OCI-LY7 (cell line): Measurements from ENCODE around the gene STOM. TPM values are rescaled to one million over a fixed set of nuclear protein-coding genes. Genes with fewer than 3 reads are reported as not detected.

Experiments
- BruUV-seq: library from RNA; stranded (reverse); fragments of 400-500 nt; replicated peaks from 2 replicates; lab custom pipeline; 2021; lab: Mats Ljungman, UMichigan
- CTCF ChIA-PET: fragments of 300-600 bp; sonication (Branson Sonifier 250); formaldehyde crosslinking; loops from one replicate; lab custom pipeline; 2022; ENCODE audit warnings: antibody characterized with exemption; ENCODE audit not compliant: unreplicated experiment; lab: Charles Lee
- POLR2A ChIA-PET: fragments of 300-600 bp; sonication (Branson Sonifier 250); formaldehyde crosslinking; loops from one replicate; lab custom pipeline; 2022; ENCODE audit warnings: antibody characterized with exemption; lab: Charles Lee
- DNase-seq: peaks from one replicate; pipeline ENCODE4 v3.0.0-alpha.2; 2015; ENCODE audit warnings: low spot score
- H2AFZ ChIP-seq: fragments of 200-600 bp; sonication (generic), shearing (Covaris generic); 2 replicates; pipeline ENCODE4 v1.6.1; 2014; ENCODE audit warnings: mild to moderate bottlenecking, antibody characterized with exemption, low read length, moderate library complexity
- H3K27ac ChIP-seq: fragments of 200-600 bp; sonication (generic); 2 replicates; pipeline ENCODE4 v1.5.1; 2014; ENCODE audit warnings: mixed run types, low read depth, mild to moderate bottlenecking, moderate library complexity, low read length, inconsistent platforms; ENCODE audit not compliant: poor library complexity, severe bottlenecking
- H3K36me3 ChIP-seq: fragments of 200-600 bp; sonication (generic); 2 replicates; pipeline ENCODE4 v1.6.1; 2014; ENCODE audit warnings: mild to moderate bottlenecking, antibody characterized with exemption, low read length, moderate library complexity, mixed read lengths; ENCODE audit not compliant: insufficient read depth
- H3K4me1 ChIP-seq: fragments of 200-600 bp; sonication (generic); 2 replicates; pipeline ENCODE4 v1.5.1; 2014; ENCODE audit warnings: mild to moderate bottlenecking, low read length; ENCODE audit not compliant: insufficient read depth, poor library complexity, severe bottlenecking
- H3K4me2 ChIP-seq: fragments of 200-600 bp; sonication (generic); 2 replicates; pipeline ENCODE4 v1.6.1; 2014; ENCODE audit warnings: mild to moderate bottlenecking, low read length
- H3K4me3 ChIP-seq: fragments of 200-600 bp; sonication (generic); 2 replicates; pipeline ENCODE4 v1.5.1; 2014; ENCODE audit warnings: mild to moderate bottlenecking, low read depth, low read length; ENCODE audit not compliant: poor library complexity, severe bottlenecking
- H3K79me2 ChIP-seq: fragments of 200-600 bp; sonication (generic); 2 replicates; pipeline ENCODE4 v1.6.1; 2016; ENCODE audit warnings: low read depth, mild to moderate bottlenecking, low read length, moderate library complexity, mixed read lengths; ENCODE audit not compliant: insufficient read depth
- H3K9me2 ChIP-seq: fragments of 200-600 bp; sonication (generic); 2 replicates; pipeline ENCODE4 v1.6.1; 2016; ENCODE audit warnings: mild to moderate bottlenecking, low read length, mixed read lengths; ENCODE audit not compliant: insufficient read depth
- H3K9me3 ChIP-seq: fragments of 200-600 bp; sonication (generic); 2 replicates; pipeline ENCODE4 v1.6.1; 2014; ENCODE audit warnings: mild to moderate bottlenecking, mixed run types, low read length, mixed read lengths
- H4K20me1 ChIP-seq: fragments of 200-600 bp; sonication (generic); 2 replicates; pipeline ENCODE4 v1.6.1; 2014; ENCODE audit warnings: mild to moderate bottlenecking, antibody characterized with exemption, low read length, moderate library complexity, mixed read lengths; ENCODE audit not compliant: insufficient read depth
- CTCF ChIP-seq: fragments of 200-600 bp; sonication (generic); conservative IDR thresholded peaks from 2 replicates; pipeline ENCODE4 v1.5.1; 2014; ENCODE audit warnings: mild to moderate bottlenecking, antibody characterized with exemption, low read length, moderate library complexity, mixed read lengths
- EZH2phosphoT487 ChIP-seq: fragments of 200-600 bp; sonication (generic); IDR thresholded peaks from 2 replicates; pipeline ENCODE4 v1.6.1; 2018; ENCODE audit warnings: low read depth, borderline replicate concordance, mild to moderate bottlenecking, mixed run types, antibody characterized with exemption, low read length, moderate library complexity, mixed read lengths
- intact Hi-C: fragments of 100-400 bp; cut with micrococcal nuclease; formaldehyde crosslinking; loops from one replicate; pipeline ENCODE4 v1.10.0; 2022; ENCODE audit not compliant: unreplicated experiment
- total RNA-seq, 2 experiments: library from RNA; depleted of rRNA in 1 of 2; stranded (reverse); fragments of >200 nt in 1 of 2; shearing (Covaris generic) in 1 of 2; gene quantifications; 2 replicates each; pipeline ENCODE4 v1.2.3, GENCODE V29; 2014 to 2022

Gene STOM
- total RNA-seq, 2 experiments from 2014 or later, result 5.7 to 7.3 TPM

DNA sequence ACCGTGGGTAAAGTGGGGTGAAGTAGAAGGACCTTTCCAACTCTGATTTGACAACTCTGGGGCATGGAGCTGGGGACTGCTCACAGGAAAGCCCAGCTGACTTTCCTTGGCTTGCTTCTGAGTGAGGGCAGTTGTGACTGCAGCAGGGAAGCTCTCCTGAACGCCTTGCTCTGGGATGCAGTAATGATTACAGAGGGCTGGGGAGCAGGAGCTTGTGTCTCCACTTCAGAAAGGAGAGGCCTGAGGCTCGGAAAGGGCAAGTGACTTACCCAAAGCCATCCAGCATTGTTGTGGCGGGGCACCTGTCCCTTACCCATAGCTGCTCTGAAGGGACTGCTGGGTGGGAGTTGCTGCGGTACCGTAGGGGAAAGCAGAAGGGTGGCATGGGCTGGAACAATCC is 60.9 kb downstream of the STOM start:
- H3K4me1 ChIP-seq, result no peaks in the 10 kb centered on the region
- no peaks in the 10 kb centered on the region for H3K9me3 ChIP-seq
- no peak for DNase-seq
- no peaks in the 10 kb centered on the region for H4K20me1 ChIP-seq
- no peaks in the 10 kb centered on the region for H3K9me2 ChIP-seq
- TF ChIP-seq CTCF (no peak), EZH2phosphoT487 (no peak)
- H3K27ac ChIP-seq, result no peak overlapping the region
- CTCF ChIA-PET, result no interaction called here
- intact Hi-C loops, result no loop called here
- no peak overlapping the region for H3K4me3 ChIP-seq
- no peaks in the 10 kb centered on the region for H3K79me2 ChIP-seq
- no peaks in the 10 kb centered on the region for H3K36me3 ChIP-seq
- BruUV-seq, result no TSS peak
- H2AFZ ChIP-seq, result no peak overlapping the region
- POLR2A ChIA-PET, result no interaction called here
- H3K4me2 ChIP-seq, result no peak overlapping the region

GRCh38 chr9:121308765-121309164 is 61.3 kb downstream of the STOM start:
- DNase-seq, result no peak
- POLR2A ChIA-PET, result no interaction called here
- no peaks in the 10 kb centered on the region for H3K4me1 ChIP-seq
- TF ChIP-seq EZH2phosphoT487 (no peak), CTCF (no peak)
- no peaks in the 10 kb centered on the region for H3K79me2 ChIP-seq
- no peaks in the 10 kb centered on the region for H3K9me3 ChIP-seq
- BruUV-seq, result no TSS peak
- H4K20me1 ChIP-seq, result no peaks in the 10 kb centered on the region
- H3K9me2 ChIP-seq, result no peaks in the 10 kb centered on the region
- no peak overlapping the region for H2AFZ ChIP-seq
- no peak overlapping the region for H3K4me3 ChIP-seq
- intact Hi-C loops, result no loop called here
- no peaks in the 10 kb centered on the region for H3K36me3 ChIP-seq
- CTCF ChIA-PET, result no interaction called here
- H3K27ac ChIP-seq, result no peak overlapping the region
- H3K4me2 ChIP-seq, result no peak overlapping the region

- Histone ChIP-seq H3K4me1 (no peaks in the 10 kb centered on the region), H3K4me3 (no peak overlapping the region), H3K79me2 (no peaks in the 10 kb centered on the region), H4K20me1 (no peaks in the 10 kb centered on the region), H3K27ac (no peak overlapping the region), H3K36me3 (no peaks in the 10 kb centered on the region), H3K9me3 (no peaks in the 10 kb centered on the region), H3K9me2 (no peaks in the 10 kb centered on the region), H3K4me2 (no peak overlapping the region), H2AFZ (no peak overlapping the region)
- no peak for DNase-seq
- no TSS peak for BruUV-seq
- intact Hi-C loops, result no loop called here
- CTCF ChIA-PET, result no interaction called here
- POLR2A ChIA-PET, result interaction anchor here (0.7 kb wide), 1 partner anchor 523 kb away, joined by 3 read pairs; no protein-coding TSS in a partner anchor
- TF ChIP-seq CTCF (no peak), EZH2phosphoT487 (no peak)
These were observed 62.1 kb downstream of the STOM start for GRCh38 chr9:121307976-121308375.
